8988T (cell line): ENCODE measurements around the gene ILF3.

Experiments used
- DNase-seq: peaks from one replicate; pipeline ENCODE4 v3.0.0; 2011

Gene ILF3

GRCh38 chr19:10678813-10679212 lies 24.7 kb downstream of the ILF3 start:
- no peak for DNase-seq

DNA sequence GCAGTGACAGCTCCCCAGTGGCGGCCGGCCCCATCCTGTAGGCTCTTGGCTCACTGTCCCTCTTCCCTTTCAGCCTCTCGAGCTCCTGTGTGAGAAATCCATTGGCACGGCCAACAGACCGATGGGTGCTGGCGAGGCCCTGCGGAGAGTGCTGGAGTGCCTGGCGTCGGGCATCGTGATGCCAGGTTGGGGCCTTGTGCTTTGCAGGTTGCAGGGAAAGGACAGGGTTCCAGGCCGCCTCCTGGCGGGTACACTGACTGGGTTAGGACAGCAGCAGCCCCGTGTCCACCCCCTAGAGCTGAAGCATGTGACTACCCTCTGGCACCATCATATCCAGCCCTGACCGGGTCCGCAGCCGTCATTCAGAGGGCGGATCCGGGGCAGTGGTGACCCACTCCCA lies 25.6 kb downstream of the ILF3 start:
- no peak for DNase-seq

DNA sequence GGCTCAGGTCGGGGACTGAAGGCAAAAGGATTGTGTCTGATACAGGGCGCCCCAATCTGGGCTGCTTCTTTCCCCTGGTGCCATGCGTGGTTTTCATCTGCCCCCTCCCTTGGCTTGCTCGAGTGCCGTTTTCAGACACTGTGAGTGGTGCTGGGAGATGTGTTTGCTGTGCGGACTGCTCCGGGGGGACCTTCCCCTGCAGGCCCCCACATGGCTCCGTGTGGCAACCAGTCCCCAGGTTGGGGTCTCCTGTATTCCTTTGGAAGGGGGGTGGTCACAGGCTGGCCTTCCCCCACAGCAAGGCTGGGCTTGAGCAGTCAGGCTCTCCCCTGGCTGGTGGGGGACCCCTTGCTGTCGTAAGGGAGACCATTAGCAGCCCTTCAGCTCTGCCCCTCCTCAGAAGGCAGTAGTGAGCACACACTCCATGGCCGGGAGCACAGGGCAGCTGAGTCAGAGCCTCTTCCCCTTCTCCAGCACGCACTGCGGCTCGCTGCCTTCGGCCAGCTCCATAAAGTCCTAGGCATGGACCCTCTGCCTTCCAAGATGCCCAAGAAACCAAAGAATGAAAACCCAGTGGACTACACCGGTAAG lies 26.5 kb downstream of the ILF3 start:
- DNase-seq: no peak

GRCh38 chr19:10681658-10682057 lies 27.5 kb downstream of the ILF3 start:
- DNase-seq: no peak

GRCh38 chr19:10682397-10683063 lies 28.4 kb downstream of the ILF3 start:
- DNase-seq: no peak

GRCh38 chr19:10683064-10683426 lies 28.9 kb downstream of the ILF3 start:
- no peak for DNase-seq

DNA sequence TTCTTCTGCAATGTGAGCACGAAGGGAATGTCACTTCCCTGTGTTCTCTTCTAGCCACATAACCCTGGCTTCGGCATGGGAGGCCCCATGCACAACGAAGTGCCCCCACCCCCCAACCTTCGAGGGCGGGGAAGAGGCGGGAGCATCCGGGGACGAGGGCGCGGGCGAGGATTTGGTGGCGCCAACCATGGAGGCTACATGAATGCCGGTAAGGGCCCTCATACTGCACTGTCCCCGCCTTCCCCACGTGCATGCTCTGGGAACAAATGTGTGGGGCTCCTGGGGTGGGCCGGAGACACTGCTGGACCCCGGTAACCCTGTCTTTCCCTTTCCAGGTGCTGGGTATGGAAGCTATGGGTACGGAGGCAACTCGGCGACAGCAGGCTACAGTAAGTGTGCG lies 29.4 kb downstream of the ILF3 start:
- DNase-seq: no peak

DNA sequence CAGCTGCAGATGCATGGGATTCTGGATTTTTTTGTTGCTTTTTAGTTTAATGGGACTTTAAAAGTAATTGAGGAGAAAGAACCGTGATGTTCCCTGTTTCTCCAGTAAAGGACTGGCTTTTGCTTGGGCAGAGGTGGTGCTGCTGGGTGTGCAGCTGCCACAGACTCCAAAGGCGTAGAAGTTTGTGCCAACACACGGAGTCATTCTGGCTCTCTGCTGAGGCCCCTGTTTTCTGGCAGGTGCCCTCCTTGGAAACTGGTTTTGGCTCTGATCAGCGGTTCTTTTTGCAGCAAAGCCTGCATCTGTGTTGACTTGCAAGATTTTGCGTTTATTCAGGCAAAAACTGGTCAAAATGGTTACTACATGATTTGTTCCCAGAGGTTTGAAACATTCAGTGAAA lies 31.1 kb downstream of the ILF3 start:
- DNase-seq: no peak

DNA sequence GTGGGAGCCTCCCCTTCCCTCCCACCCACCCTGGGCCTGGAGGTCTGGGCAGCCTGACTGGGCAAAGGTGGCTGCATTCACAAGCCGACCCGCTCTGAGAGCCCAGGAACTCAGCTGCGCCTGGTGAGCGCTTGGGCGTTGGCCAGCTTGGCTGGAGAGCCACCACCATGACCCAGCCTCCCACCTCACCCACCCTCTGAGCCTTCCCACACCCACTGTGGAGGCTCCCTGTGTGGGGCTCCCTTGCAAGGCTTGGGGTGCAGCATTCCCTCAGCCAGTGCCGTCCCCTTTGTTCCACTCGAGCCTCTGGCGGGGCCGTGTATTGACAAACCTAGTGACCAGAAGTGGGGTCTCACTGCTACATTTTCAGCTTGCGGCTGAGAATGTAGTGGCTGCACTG lies 32.0 kb downstream of the ILF3 start:
- DNase-seq: no peak

DNA sequence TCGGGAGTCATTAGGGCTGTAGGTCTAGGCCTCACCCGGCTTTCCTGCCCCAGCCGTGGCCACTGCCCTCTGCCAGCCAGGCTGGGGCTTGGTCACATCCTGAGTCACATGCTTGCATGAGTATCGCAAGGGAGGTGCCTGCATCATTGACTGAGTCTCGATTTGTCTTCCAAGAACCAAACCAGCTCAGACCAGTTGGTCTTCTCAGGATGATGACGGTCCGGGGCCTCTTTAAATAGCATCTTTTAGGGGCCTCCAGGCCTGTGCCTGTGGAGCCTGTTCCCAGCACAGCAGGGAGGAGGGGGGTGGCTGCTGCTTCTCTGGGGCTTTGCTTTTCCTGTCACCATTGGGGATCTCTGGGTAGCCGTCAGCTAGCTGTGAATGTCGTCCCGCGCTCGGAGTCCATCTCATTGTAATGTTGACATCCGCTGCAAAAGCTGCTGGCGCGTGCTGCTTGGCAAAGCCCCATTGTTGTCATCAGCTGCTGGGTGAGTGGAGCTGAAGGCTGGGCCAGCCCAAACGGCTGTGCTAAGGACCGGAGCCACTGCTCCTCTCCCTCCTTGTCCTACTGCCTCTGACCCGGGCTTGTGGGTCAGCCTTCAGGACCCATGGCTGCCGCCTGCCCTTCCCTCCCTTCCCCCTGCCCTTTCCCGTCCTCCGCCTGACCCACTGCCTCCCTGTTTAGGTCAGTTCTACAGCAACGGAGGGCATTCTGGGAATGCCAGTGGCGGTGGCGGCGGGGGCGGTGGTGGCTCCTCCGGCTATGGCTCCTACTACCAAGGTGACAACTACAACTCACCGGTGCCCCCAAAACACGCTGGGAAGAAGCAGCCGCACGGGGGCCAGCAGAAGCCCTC lies 32.7 kb downstream of the ILF3 start:
- no peak for DNase-seq

- no peak for DNase-seq
These were observed 33.6 kb downstream of the ILF3 start for GRCh38 chr19:10687518-10688288.

GRCh38 chr19:10688545-10689280 lies 34.6 kb downstream of the ILF3 start:
- DNase-seq: no peak

GRCh38 chr19:10690341-10690781 lies 36.2 kb downstream of the ILF3 start:
- no peak for DNase-seq

- no peak for DNase-seq
These were observed 37.2 kb downstream of the ILF3 start for GRCh38 chr19:10691178-10691881.

GRCh38 chr19:10691883-10692282 lies 37.7 kb downstream of the ILF3 start:
- no peak for DNase-seq

DNA sequence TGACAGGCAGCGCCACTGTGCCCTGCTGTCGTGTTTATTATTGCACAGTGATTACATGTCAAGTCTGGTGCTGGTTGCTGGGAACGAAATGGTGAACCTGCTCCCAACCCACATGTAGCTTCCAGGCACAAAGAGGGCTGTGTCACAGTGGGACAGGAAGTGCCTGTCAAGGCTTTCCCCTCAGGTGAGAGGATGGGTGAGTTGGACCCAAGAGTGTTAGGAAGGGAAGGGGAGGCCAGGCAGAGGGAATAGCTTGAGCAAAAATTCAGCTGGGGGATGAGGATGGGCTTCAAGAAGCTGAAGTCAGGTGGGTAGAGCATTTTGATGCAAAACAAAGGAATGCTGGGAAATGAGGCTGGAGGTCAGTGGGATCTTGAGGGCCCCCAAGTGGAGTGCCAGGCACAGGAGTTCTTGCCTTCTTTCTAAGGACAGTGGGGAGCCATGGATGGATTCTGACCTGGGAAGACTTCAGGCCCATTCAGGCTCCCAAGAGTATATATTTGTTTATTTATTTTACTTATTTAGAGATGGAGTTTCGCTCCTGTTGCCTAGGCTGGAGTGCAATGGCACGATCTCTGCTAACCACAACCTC lies 38.6 kb downstream of the ILF3 start:
- DNase-seq: no peak

GRCh38 chr19:10694706-10695307 lies 40.7 kb downstream of the ILF3 start:
- DNase-seq: no peak

DNA sequence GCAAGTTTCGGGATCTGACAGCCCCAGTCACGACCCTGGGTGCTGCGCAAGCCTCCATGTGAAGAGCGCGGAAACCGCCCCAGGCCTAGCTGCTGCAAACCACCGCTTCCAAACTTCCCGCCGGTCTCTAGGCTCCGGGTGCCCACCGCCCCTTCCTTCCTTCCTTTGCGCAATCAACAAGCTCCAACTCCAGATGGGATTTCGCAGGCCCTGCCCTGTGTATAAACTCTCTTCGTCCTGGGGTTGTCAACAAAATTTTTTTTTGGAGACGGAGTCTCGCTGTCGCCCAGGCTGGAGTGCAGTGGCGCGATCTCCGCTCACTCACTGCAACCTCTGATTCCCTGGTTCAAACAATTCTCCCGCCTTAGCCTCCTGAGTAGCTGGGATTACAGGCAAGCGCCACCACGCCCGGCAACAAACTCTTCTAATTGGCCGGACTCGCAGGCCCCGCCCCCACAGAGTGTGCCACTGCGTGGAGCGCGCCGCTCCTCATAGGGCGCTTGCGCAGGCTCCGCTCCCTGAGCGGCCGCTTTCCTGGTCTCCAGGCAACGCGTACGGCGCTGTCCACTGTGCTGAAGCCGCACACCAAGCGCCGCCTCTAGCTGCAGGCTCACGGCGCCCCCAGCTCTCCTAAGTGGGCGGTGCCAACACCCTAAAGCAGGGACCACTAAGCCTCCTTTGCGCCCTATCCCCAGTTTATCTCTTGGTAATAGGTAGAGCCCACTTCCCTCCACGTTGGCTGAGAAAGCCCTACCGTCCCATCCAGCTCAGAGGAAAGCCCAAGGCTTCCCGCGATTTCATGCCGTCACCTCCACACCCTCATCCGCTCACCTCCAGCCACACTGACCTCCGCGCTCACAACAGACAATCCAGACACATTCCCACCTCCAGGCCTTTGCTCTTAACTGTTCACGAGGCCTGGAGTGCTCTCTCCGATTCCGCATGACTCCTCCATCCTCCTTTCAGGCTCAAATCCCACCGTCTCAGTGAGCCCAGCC lies 41.6 kb downstream of the ILF3 start:
- peak; percentile 95 for DNase-seq

GRCh38 chr19:10699650-10700335 lies 45.6 kb downstream of the ILF3 start:
- no peak for DNase-seq
